ENCODE results near the gene HABP4.

- no peak for TF ChIP-seq BHLHE40 (IDR thresholded peaks at IDR 0.05; ENCODE audit: borderline replicate concordance)
- TF ChIP-seq SP1 (IDR thresholded peaks at IDR 0.05), result no peak
- no peak for TF ChIP-seq SUZ12 (IDR thresholded peaks at IDR 0.05)
- TF ChIP-seq ELF4 (IDR thresholded peaks at IDR 0.05), result no peak
- TF ChIP-seq FOXM1 (IDR thresholded peaks at IDR 0.05; ENCODE audit: borderline replicate concordance), result no peak
- TF ChIP-seq NFRKB (IDR thresholded peaks at IDR 0.05), result no peak
- no peak for TF ChIP-seq FOXK2 (IDR thresholded peaks at IDR 0.05)
- no peak for TF ChIP-seq CTBP1 (IDR thresholded peaks at IDR 0.05; ENCODE audit: borderline replicate concordance)
- TF ChIP-seq HDGF (IDR thresholded peaks at IDR 0.05; ENCODE audit: borderline replicate concordance), result no peak
- no peak for TF ChIP-seq ZNF384 (IDR thresholded peaks at IDR 0.05)
- no peak for TF ChIP-seq TARDBP (IDR thresholded peaks at IDR 0.05)
- no peak for TF ChIP-seq ARNT (IDR thresholded peaks at IDR 0.05)
- TF ChIP-seq, protein P1, sequence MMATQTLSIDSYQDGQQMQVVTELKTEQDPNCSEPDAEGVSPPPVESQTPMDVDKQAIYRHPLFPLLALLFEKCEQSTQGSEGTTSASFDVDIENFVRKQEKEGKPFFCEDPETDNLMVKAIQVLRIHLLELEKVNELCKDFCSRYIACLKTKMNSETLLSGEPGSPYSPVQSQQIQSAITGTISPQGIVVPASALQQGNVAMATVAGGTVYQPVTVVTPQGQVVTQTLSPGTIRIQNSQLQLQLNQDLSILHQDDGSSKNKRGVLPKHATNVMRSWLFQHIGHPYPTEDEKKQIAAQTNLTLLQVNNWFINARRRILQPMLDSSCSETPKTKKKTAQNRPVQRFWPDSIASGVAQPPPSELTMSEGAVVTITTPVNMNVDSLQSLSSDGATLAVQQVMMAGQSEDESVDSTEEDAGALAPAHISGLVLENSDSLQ (IDR thresholded peaks at IDR 0.05), result no peak
Measured at GRCh38 chr9:96436063-96436455, 13.9 kb upstream of the HABP4 start.

Data from HEK293T (cell line).